Neural crest cell (in vitro differentiated cells): ENCODE data around the gene ZNF23. TPM values are rescaled to one million over a fixed set of nuclear protein-coding genes. Genes with fewer than 3 reads are reported as not detected.

Source experiments
- DNase-seq: peaks from one replicate; pipeline ENCODE4 v3.0.0; 2021; ENCODE audit warnings: low read depth, mixed read lengths, low spot score
- H3K27ac Mint-ChIP-seq: one replicate; pipeline ENCODE4 v1.8.0; 2021; ENCODE audit warnings: mild to moderate bottlenecking, mixed read lengths; ENCODE audit not compliant: unreplicated experiment
- H3K27me3 Mint-ChIP-seq: 2 replicates; pipeline ENCODE4 v1.8.0; 2021; ENCODE audit warnings: low read depth, mild to moderate bottlenecking, mixed read lengths
- H3K36me3 Mint-ChIP-seq: 2 replicates; pipeline ENCODE4 v1.8.0; 2021; ENCODE audit warnings: low read depth, mild to moderate bottlenecking, mixed read lengths
- H3K4me1 Mint-ChIP-seq: 2 replicates; pipeline ENCODE4 v1.8.0; 2021; ENCODE audit warnings: mixed read lengths
- H3K4me3 Mint-ChIP-seq: one replicate; pipeline ENCODE4 v1.8.0; 2021; ENCODE audit warnings: mild to moderate bottlenecking, mixed read lengths
- H3K9me3 Mint-ChIP-seq: 2 replicates; pipeline ENCODE4 v1.8.0; 2021; ENCODE audit warnings: mixed read lengths
- total RNA-seq: library from RNA; stranded (reverse); gene quantifications from 2 replicates; pipeline ENCODE4 v1.2.1, GENCODE V29; 2021
- TF ChIP-seq, protein P1 (sequence below): fragments of 200-600 bp; sonication (generic); conservative IDR thresholded peaks from 2 replicates; pipeline ENCODE4 v1.5.0; 2021; ENCODE audit warnings: antibody characterized with exemption, mild to moderate bottlenecking

ZNF23 gene
- total RNA-seq, 1 donor from 2014 or later, result 14.2 TPM

DNA sequence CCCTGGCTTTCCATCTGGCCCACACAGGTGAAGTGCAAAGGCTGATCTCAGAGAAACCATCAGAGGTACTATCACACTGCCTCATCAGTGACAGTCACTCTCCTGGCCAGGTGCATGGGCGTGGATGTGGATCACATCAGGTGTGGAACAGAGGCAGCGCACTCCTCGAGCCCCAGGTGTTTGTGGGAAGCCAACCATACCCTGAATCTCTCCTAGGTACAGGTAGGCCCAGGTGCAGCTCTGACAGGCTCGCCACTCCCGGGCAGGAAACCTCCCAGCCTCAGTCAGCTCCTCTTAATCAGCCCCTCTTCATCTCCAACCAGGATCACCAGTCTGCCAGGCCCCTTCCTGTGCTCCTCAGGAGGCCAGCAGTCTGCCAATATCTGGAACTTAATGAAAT is 51.9 kb downstream of the ZNF23 start:
- H3K9me3 Mint-ChIP-seq, result peaks cover 2% of the 10 kb centered on the region
- no peaks in the 10 kb centered on the region for H3K36me3 Mint-ChIP-seq
- TF ChIP-seq, protein P1, sequence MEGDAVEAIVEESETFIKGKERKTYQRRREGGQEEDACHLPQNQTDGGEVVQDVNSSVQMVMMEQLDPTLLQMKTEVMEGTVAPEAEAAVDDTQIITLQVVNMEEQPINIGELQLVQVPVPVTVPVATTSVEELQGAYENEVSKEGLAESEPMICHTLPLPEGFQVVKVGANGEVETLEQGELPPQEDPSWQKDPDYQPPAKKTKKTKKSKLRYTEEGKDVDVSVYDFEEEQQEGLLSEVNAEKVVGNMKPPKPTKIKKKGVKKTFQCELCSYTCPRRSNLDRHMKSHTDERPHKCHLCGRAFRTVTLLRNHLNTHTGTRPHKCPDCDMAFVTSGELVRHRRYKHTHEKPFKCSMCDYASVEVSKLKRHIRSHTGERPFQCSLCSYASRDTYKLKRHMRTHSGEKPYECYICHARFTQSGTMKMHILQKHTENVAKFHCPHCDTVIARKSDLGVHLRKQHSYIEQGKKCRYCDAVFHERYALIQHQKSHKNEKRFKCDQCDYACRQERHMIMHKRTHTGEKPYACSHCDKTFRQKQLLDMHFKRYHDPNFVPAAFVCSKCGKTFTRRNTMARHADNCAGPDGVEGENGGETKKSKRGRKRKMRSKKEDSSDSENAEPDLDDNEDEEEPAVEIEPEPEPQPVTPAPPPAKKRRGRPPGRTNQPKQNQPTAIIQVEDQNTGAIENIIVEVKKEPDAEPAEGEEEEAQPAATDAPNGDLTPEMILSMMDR, result no peak
- H3K27ac Mint-ChIP-seq, result no peak overlapping the region
- no peak for DNase-seq
- H3K4me3 Mint-ChIP-seq, result no peak overlapping the region
- peaks cover 5% of the 10 kb centered on the region for H3K4me1 Mint-ChIP-seq
- peaks cover 59% of the 10 kb centered on the region for H3K27me3 Mint-ChIP-seq

DNA sequence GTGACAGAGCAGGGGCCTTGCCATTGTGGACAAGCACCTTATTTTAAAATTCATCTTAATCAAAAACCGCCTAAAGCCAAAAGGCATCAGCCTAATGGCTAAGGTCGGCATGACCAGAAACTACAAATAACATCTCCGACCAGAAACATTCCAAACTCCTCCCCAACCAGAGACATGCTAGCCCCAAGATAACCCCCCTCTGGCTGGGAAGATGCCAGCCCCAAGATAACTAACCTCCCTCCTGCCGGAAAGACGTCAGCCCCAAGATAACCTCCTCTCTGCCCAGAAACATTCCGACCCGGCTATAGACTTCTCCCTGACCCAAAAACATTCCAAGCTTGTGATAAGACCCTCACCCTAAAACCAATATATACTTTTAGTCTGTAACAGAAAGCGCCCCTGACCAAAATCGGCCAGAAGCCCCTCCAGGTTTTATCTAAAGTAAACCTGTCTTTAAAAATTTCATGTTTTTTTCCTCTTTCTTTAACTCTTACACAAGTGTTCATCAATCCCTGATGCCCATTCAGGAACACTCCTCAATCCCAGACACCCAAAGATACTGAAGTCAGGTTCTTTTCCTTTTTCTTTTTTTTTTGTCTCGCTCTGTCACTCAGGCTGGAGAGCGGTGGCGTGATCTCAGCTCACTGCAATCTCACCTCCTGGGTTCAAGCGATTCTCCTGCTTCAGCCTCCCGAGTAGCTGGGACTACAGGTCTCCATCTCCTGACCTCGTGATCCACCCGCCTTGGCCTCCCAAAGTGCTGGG is 52.9 kb downstream of the ZNF23 start:
- Mint-ChIP-seq H3K4me3 (no peak overlapping the region), H3K4me1 (peaks cover 5% of the 10 kb centered on the region), H3K27me3 (peaks cover 59% of the 10 kb centered on the region), H3K27ac (no peak overlapping the region), H3K36me3 (no peaks in the 10 kb centered on the region), H3K9me3 (peaks cover 5% of the 10 kb centered on the region)
- TF ChIP-seq, protein P1, result no peak
- DNase-seq, result no peak

DNA sequence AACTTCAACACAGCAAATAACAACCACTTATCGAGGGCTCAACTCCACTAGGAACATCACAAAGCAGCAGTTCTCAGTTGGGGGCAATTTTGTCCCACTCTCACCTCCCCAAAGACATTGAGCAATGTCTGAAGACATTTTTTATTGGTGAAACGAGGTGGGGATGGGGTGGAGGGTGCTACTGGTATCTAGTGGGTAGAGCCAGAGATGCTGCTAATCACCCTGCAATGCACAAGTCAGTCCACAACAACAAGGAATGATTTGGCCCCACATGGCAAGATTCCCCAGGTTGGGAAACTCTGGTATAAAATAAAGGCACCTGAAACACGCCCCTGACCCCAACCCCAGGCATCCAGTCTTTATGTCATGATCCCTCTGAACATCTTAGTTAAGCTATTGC is 53.5 kb downstream of the ZNF23 start:
- no peak for DNase-seq
- TF ChIP-seq, protein P1, result no peak
- no peak overlapping the region for H3K27ac Mint-ChIP-seq
- no peak overlapping the region for H3K4me3 Mint-ChIP-seq
- H3K27me3 Mint-ChIP-seq, result peaks cover 56% of the 10 kb centered on the region
- peaks cover 7% of the 10 kb centered on the region for H3K9me3 Mint-ChIP-seq
- peaks cover 5% of the 10 kb centered on the region for H3K4me1 Mint-ChIP-seq
- H3K36me3 Mint-ChIP-seq, result no peaks in the 10 kb centered on the region

DNA sequence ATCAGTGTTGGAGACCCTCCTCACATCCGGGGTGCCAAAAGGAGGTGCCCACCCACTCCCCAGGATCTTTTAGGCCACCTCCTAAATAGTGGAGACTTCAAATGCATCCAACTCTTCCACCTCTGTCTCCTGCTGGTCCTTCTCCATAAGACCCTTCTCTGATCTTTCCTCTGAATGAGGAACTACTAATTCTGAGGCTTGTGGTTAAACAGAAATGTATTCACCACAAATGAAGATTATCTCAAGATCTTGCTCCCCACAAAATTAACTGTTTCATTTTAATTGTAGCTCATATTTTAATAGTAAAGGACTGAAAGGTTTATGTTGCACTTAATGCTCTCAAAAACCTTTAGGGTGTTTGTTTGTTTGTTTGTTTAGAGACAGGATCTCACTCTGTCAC is 54.3 kb downstream of the ZNF23 start:
- Mint-ChIP-seq H3K4me1 (peaks cover 2% of the 10 kb centered on the region), H3K36me3 (no peaks in the 10 kb centered on the region), H3K27me3 (peaks cover 53% of the 10 kb centered on the region), H3K9me3 (peaks cover 7% of the 10 kb centered on the region), H3K4me3 (no peak overlapping the region), H3K27ac (no peak overlapping the region)
- TF ChIP-seq, protein P1, result no peak
- DNase-seq, result no peak

DNA sequence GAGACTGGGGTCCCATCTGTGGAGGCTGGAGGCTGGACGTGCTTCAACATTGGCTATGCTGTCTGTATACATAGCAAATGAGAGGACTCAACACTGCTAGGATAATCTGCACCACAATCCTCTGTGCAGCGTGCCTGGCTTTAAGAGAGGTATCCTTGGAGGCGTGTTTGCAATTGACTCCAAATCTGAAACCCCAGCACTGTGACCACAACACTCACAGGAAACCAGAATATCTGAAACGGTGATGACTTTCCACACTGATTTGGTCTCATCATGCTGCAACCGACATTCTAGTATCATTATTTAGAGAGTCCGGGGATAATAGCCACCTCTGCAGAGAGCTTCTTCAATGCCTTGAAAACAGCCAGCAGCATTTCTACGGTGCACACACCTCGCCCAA is 55.3 kb downstream of the ZNF23 start:
- H3K4me3 Mint-ChIP-seq, result no peak overlapping the region
- H3K4me1 Mint-ChIP-seq, result peaks cover 7% of the 10 kb centered on the region
- H3K36me3 Mint-ChIP-seq, result no peaks in the 10 kb centered on the region
- TF ChIP-seq, protein P1, result no peak
- H3K27me3 Mint-ChIP-seq, result peaks cover 48% of the 10 kb centered on the region
- no peak overlapping the region for H3K27ac Mint-ChIP-seq
- DNase-seq, result no peak
- H3K9me3 Mint-ChIP-seq, result peaks cover 7% of the 10 kb centered on the region
